Skeletal muscle satellite cell (primary cell): ENCODE results near the gene SP140L.

Experiments
- H3K27me3 ChIP-seq: 2 replicates; pipeline ENCODE4 v1.7.0; 2013; ENCODE audit warnings: low read length; ENCODE audit not compliant: control insufficient read depth, insufficient read depth
- H3K36me3 ChIP-seq: 2 replicates; pipeline ENCODE4 v1.7.0; 2013; ENCODE audit warnings: mild to moderate bottlenecking, control low read depth, low read length; ENCODE audit not compliant: insufficient read depth
- H3K4me1 ChIP-seq: 2 replicates; pipeline ENCODE4 v1.7.0; 2013; ENCODE audit warnings: low read length; ENCODE audit not compliant: control insufficient read depth, insufficient read depth
- H3K4me2 ChIP-seq: 2 replicates; pipeline ENCODE4 v1.7.0; 2013; ENCODE audit warnings: mild to moderate bottlenecking, low read length
- H3K4me3 ChIP-seq: 2 replicates; pipeline ENCODE4 v1.7.0; 2013; ENCODE audit warnings: low read length
- H3K9ac ChIP-seq: 2 replicates; pipeline ENCODE4 v1.7.0; 2013; ENCODE audit warnings: mild to moderate bottlenecking, low read depth, low read length, moderate library complexity
- H3K9me3 ChIP-seq: replicated peaks from 2 replicates; pipeline ENCODE4 v1.7.0; 2013; ENCODE audit warnings: mild to moderate bottlenecking, control low read depth, low read length

SP140L gene

GRCh38 chr2:230447455-230448451 is 120.8 kb downstream of the SP140L start:
- peaks cover 77% of the 10 kb centered on the region for H3K36me3 ChIP-seq
- no peak overlapping the region for H3K9ac ChIP-seq
- H3K4me1 ChIP-seq = no peaks in the 10 kb centered on the region
- no peak overlapping the region for H3K4me3 ChIP-seq
- no peaks in the 10 kb centered on the region for H3K9me3 ChIP-seq
- no peak overlapping the region for H3K4me2 ChIP-seq
- no peaks in the 10 kb centered on the region for H3K27me3 ChIP-seq

- no peaks in the 10 kb centered on the region for H3K27me3 ChIP-seq
- H3K9ac ChIP-seq = no peak overlapping the region
- no peak overlapping the region for H3K4me2 ChIP-seq
- H3K36me3 ChIP-seq = peaks cover 62% of the 10 kb centered on the region
- H3K4me3 ChIP-seq = no peak overlapping the region
- H3K9me3 ChIP-seq = no peaks in the 10 kb centered on the region
- no peaks in the 10 kb centered on the region for H3K4me1 ChIP-seq
Measured at GRCh38 chr2:230449901-230450467, 123.0 kb downstream of the SP140L start.

GRCh38 chr2:230453006-230453405 is 126.0 kb downstream of the SP140L start:
- no peak overlapping the region for H3K4me3 ChIP-seq
- no peaks in the 10 kb centered on the region for H3K27me3 ChIP-seq
- no peak overlapping the region for H3K4me2 ChIP-seq
- H3K9me3 ChIP-seq = no peaks in the 10 kb centered on the region
- H3K36me3 ChIP-seq = peaks cover 58% of the 10 kb centered on the region
- H3K9ac ChIP-seq = no peak overlapping the region
- H3K4me1 ChIP-seq = no peaks in the 10 kb centered on the region
